Measurements from ENCODE around the gene TTLL6.

- TF ChIP-seq EZH2 (IDR thresholded peaks at IDR 0.05; ENCODE audit: insufficient read depth, poor library complexity, severe bottlenecking) (no peak), EZH2phosphoT487 (IDR thresholded peaks at IDR 0.05; ENCODE audit: insufficient read depth, low read depth) (no peak)
Measured at GRCh38 chr17:48726916-48727286, 90.1 kb downstream of the TTLL6 start.
